ENCODE measurements around the gene POGZ. TPM values are rescaled to one million over a fixed set of nuclear protein-coding genes. Genes with fewer than 3 reads are reported as not detected.
A peak's percentile ranks its signal among the peaks of the same experiment; 100 is the strongest.
"Not testable (repeated sequence)": the region's sequence is repeated elsewhere in the genome, so short reads cannot be mapped to it uniquely, and the experiment has no call there.

Gene POGZ
- total RNA-seq, 1 donor from 2014 or later, result 135 TPM

- DNase-seq (peak; percentile 65), ATAC-seq (ENCODE audit: low read depth) (peak; percentile 90)
- Mint-ChIP-seq H3K27me3 (no peaks in the 10 kb centered on the region), H3K4me1 (peaks cover 31% of the 10 kb centered on the region), H3K27ac (peak within 1 kb of the TSS; percentile 98), H3K36me3 (ENCODE audit: low read depth) (peaks cover 47% of the 10 kb centered on the region), H3K9me3 (no peaks in the 10 kb centered on the region), H3K4me3 (peak within 1 kb of the TSS; percentile 89)
- POLR2A ChIA-PET, result interaction anchor here (0.7 to 5.7 kb wide), 26 partner anchors 8 to 1166 kb away, joined by 3 to 61 read pairs (median 4); partner anchors contain the start of genes PI4KB, POGZ, PSMD4 and RFX5
- intact Hi-C loops (cut with micrococcal nuclease), result loop anchor here (1.0 kb wide), 7 partner anchors 52 to 201 kb away; partner anchors contain the start of genes PI4KB, PIP5K1A, PSMD4 and RFX5
- TF ChIP-seq, protein P1, sequence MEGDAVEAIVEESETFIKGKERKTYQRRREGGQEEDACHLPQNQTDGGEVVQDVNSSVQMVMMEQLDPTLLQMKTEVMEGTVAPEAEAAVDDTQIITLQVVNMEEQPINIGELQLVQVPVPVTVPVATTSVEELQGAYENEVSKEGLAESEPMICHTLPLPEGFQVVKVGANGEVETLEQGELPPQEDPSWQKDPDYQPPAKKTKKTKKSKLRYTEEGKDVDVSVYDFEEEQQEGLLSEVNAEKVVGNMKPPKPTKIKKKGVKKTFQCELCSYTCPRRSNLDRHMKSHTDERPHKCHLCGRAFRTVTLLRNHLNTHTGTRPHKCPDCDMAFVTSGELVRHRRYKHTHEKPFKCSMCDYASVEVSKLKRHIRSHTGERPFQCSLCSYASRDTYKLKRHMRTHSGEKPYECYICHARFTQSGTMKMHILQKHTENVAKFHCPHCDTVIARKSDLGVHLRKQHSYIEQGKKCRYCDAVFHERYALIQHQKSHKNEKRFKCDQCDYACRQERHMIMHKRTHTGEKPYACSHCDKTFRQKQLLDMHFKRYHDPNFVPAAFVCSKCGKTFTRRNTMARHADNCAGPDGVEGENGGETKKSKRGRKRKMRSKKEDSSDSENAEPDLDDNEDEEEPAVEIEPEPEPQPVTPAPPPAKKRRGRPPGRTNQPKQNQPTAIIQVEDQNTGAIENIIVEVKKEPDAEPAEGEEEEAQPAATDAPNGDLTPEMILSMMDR (IDR thresholded peaks at IDR 0.05), result no peak
- CTCF ChIA-PET, result interaction anchor here (0.6 to 2.4 kb wide), 4 partner anchors 59 to 99 kb away, joined by 3 to 14 read pairs (median 6); partner anchors contain the start of gene PI4KB
Measured at GRCh38 chr1:151399324-151400171, 59.7 kb downstream of the POGZ start, which contains the start of gene PSMB4. PSMB4 (plus strand) TSS chr1:151399573; CDS start chr1:151399588, 15 bp downstream.

DNA sequence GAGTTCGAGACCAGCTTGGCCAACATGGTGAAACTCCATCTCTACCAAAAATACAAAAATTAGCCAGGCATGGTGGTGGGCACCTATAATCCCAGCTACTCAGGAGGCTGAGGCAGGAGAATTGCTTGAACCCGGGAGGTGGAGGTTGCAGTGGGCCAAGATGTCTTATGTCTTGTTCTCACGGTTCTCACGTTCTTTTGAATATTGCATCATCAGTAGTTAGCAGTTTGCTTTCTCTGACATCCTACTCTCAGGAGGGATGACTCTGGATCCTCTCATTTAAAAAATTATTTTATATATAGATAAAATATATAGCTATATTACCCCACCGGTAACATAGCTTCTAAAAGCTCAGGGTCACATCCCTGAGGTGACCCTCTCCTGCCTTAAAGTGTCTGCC is 63.0 kb downstream of the POGZ start:
- CTCF ChIA-PET; H3K4me3 Mint-ChIP-seq; H3K9me3 Mint-ChIP-seq; H3K27ac Mint-ChIP-seq; intact Hi-C loops (cut with micrococcal nuclease); DNase-seq; ATAC-seq (ENCODE audit: low read depth); H3K27me3 Mint-ChIP-seq: not testable (repeated sequence)
- Mint-ChIP-seq H3K36me3 (ENCODE audit: low read depth) (peaks cover 20% of the 10 kb centered on the region), H3K4me1 (peaks cover 28% of the 10 kb centered on the region)
- POLR2A ChIA-PET, result interaction anchor here (0.7 to 5.7 kb wide), 2 partner anchors 47 to 69 kb away, joined by 3 to 61 read pairs; partner anchors contain the start of genes PI4KB and RFX5

- POLR2A ChIA-PET, result no interaction called here
- Mint-ChIP-seq H3K9me3 (no peaks in the 10 kb centered on the region), H3K27me3 (peaks cover 2% of the 10 kb centered on the region), H3K36me3 (ENCODE audit: low read depth) (no peaks in the 10 kb centered on the region), H3K27ac (no peak overlapping the region), H3K4me3 (no peak overlapping the region), H3K4me1 (peaks cover 6% of the 10 kb centered on the region)
- CTCF ChIA-PET, result interaction anchor here (0.9 kb wide), 1 partner anchor 93 kb away, joined by 3 read pairs; no protein-coding TSS in a partner anchor
- ATAC-seq (ENCODE audit: low read depth) (no peak), DNase-seq (no peak)
- intact Hi-C loops (cut with micrococcal nuclease), result no loop called here
- TF ChIP-seq, protein P1 (IDR thresholded peaks at IDR 0.05), result no peak
Measured at GRCh38 chr1:151393583-151393982, 65.7 kb downstream of the POGZ start.

- Mint-ChIP-seq H3K27ac (no peak overlapping the region), H3K4me1 (no peaks in the 10 kb centered on the region), H3K36me3 (ENCODE audit: low read depth) (no peaks in the 10 kb centered on the region), H3K27me3 (peaks cover 2% of the 10 kb centered on the region), H3K4me3 (no peak overlapping the region), H3K9me3 (no peaks in the 10 kb centered on the region)
- TF ChIP-seq, protein P1 (IDR thresholded peaks at IDR 0.05), result no peak
- intact Hi-C loops (cut with micrococcal nuclease), result no loop called here
- CTCF ChIA-PET, result no interaction called here
- POLR2A ChIA-PET, result interaction anchor here (0.5 kb wide), 1 partner anchor 8 kb away, joined by 11 read pairs; no protein-coding TSS in a partner anchor
- ATAC-seq (ENCODE audit: low read depth), result no peak
- DNase-seq, result no peak
Measured at GRCh38 chr1:151391079-151391563, 68.2 kb downstream of the POGZ start.

DNA sequence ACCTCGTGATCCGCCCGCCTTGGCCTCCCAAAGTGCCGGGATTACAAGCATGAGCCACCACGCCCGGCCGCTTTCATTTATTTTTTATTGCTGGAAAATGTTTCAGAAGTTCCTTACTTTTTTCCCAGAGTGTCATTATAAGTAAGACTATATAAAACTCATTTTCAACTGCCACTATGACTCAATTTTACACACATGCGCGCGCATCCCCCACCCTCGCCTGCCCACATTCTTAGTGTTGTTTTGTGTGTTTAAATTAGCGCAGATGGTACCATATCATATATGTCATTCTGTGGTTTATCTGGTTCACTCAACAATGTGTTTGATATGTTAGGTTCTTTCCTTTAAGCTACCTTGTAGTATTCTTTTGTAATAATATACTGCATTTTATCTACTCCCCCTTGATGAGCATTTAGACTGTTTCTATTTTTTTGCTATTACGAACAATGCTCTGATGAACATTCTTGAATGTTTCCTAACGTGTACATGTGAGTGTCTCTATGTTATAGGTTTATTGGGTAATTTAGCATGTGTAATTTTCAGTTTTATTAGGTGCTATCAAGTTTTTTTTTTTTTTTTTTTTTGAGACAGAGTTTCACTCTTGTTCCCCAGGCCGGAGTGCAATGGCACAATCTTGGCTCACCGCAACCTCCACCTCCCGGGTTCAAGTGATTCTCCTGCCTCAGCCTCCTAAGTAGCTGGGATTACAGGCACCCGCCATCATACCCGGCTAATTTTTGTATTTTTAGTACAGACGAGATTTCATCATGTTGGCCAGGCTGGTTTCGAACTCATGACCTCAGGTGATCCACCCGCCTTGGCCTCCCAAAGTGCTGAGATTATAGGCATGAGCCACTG is 68.8 kb downstream of the POGZ start:
- H3K4me1 Mint-ChIP-seq; CTCF ChIA-PET; H3K27me3 Mint-ChIP-seq; H3K27ac Mint-ChIP-seq; H3K9me3 Mint-ChIP-seq; intact Hi-C loops (cut with micrococcal nuclease); ATAC-seq (ENCODE audit: low read depth); DNase-seq; H3K36me3 Mint-ChIP-seq (ENCODE audit: low read depth); H3K4me3 Mint-ChIP-seq: not testable (repeated sequence)
- POLR2A ChIA-PET, result interaction anchor here (0.5 kb wide), 1 partner anchor 7 kb away, joined by 11 read pairs; no protein-coding TSS in a partner anchor
